NCI-H2107 treated with DMSO at 0.1 percent for 48 hours (cell line): Measurements from ENCODE around the gene FOLR1.
"Not testable (repeated sequence)": the region's sequence is repeated elsewhere in the genome, so short reads cannot be mapped to it uniquely, and the experiment has no call there.

ENCODE experiments used
- DNase-seq: peaks from one replicate; lab custom pipeline; 2025; ENCODE audit not compliant: unreplicated experiment; lab: John Stamatoyannopoulos, UW

Gene FOLR1

GRCh38 chr11:72180892-72181552 is 10.9 kb upstream of the FOLR1 start:
- DNase-seq, result not testable (repeated sequence)

- not testable (repeated sequence) for DNase-seq
Observed at GRCh38 chr11:72181553-72181958, 10.4 kb upstream of the FOLR1 start.

GRCh38 chr11:72188267-72188666 is 3.7 kb upstream of the FOLR1 start:
- DNase-seq, result no peak

GRCh38 chr11:72189455-72190250 is 2.3 kb upstream of the FOLR1 start:
- DNase-seq, result peak; percentile 89

- no peak for DNase-seq
Observed at GRCh38 chr11:72190631-72191071, 1.3 kb upstream of the FOLR1 start.

GRCh38 chr11:72195518-72196270 is 3.8 kb downstream of the FOLR1 start:
- no peak for DNase-seq

GRCh38 chr11:72201445-72201844 is 9.5 kb downstream of the FOLR1 start:
- DNase-seq, result not testable (repeated sequence)

GRCh38 chr11:72202571-72202970 is 10.6 kb downstream of the FOLR1 start:
- no peak for DNase-seq

- DNase-seq, result no peak
Observed at GRCh38 chr11:72203163-72203562, 11.2 kb downstream of the FOLR1 start.

- no peak for DNase-seq
Observed at GRCh38 chr11:72204886-72205285, 12.9 kb downstream of the FOLR1 start.

- DNase-seq, result not testable (repeated sequence)
Observed at GRCh38 chr11:72206794-72207193, 14.9 kb downstream of the FOLR1 start.

- DNase-seq, result no peak
Observed at GRCh38 chr11:72208281-72208680, 16.3 kb downstream of the FOLR1 start.

GRCh38 chr11:72209101-72209500 is 17.2 kb downstream of the FOLR1 start:
- no peak for DNase-seq

- DNase-seq, result no peak
Observed at GRCh38 chr11:72216638-72217037, 24.7 kb downstream of the FOLR1 start, which contains the start of gene FOLR2. FOLR2 (plus strand) TSS chr11:72216794; CDS start chr11:72218585, 1,791 bp downstream.

GRCh38 chr11:72217841-72218240 is 25.9 kb downstream of the FOLR1 start:
- DNase-seq, result no peak

GRCh38 chr11:72218251-72218745 is 26.4 kb downstream of the FOLR1 start:
- no peak for DNase-seq

GRCh38 chr11:72220696-72221363 is 28.9 kb downstream of the FOLR1 start:
- no peak for DNase-seq

GRCh38 chr11:72221386-72222075 is 29.6 kb downstream of the FOLR1 start:
- no peak for DNase-seq

- no peak for DNase-seq
Observed at GRCh38 chr11:72222106-72222891, 30.4 kb downstream of the FOLR1 start.
